HG03175 (cell line): ENCODE data around the gene TYW1B.
"Not testable (repeated sequence)": the region's sequence is repeated elsewhere in the genome, so short reads cannot be mapped to it uniquely, and the experiment has no call there.

Source experiments
- ATAC-seq: cut with Tn5 transposase; IDR thresholded peaks from one replicate; pipeline ENCODE4 v1.9.1; 2021; ENCODE audit warnings: mild to moderate bottlenecking, moderate library complexity; ENCODE audit not compliant: unreplicated experiment

The TYW1B gene

GRCh38 chr7:72816370-72817157 is 11.4 kb downstream of the TYW1B start:
- not testable (repeated sequence) for ATAC-seq

GRCh38 chr7:72810437-72810836 is 17.6 kb downstream of the TYW1B start:
- ATAC-seq, result not testable (repeated sequence)

DNA sequence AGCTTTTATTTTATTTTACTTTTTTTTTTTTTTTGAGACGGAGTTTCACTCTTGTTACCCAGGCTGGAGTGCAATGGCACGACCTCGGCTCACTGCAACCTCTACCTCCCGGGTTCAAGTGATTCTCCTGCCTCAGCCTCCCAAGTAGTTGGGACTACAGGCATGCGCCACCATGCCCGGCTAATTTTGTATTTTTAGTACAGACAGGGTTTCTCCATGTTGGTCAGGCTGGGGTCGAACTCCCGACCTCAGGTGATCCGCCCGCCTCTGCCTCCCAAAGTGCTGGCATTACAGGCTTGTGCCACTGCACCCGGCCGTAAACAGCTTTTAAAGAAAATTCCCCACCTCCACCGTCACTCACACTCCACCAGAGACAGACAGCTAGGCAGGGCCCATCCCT is 19.5 kb downstream of the TYW1B start:
- not testable (repeated sequence) for ATAC-seq

DNA sequence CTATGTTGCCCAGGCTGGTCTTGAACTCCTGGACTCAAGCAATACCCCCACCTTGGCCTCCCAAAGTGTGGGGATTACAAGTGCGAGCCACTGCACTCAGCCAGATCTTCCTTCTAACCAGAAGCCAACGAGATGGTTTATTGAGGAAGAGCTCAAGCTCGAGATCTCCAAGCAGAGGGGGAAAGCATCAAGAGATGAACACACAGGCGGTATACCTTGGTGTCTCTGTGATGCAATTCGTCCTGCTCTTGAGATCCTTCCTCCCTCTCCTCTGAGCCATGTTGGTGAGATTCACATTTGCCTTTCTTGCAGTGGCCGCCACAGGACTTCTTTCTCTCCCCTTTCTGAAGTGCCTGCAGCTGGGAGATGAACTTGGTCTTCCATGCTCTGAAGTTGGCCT is 21.1 kb downstream of the TYW1B start:
- ATAC-seq, result not testable (repeated sequence)

DNA sequence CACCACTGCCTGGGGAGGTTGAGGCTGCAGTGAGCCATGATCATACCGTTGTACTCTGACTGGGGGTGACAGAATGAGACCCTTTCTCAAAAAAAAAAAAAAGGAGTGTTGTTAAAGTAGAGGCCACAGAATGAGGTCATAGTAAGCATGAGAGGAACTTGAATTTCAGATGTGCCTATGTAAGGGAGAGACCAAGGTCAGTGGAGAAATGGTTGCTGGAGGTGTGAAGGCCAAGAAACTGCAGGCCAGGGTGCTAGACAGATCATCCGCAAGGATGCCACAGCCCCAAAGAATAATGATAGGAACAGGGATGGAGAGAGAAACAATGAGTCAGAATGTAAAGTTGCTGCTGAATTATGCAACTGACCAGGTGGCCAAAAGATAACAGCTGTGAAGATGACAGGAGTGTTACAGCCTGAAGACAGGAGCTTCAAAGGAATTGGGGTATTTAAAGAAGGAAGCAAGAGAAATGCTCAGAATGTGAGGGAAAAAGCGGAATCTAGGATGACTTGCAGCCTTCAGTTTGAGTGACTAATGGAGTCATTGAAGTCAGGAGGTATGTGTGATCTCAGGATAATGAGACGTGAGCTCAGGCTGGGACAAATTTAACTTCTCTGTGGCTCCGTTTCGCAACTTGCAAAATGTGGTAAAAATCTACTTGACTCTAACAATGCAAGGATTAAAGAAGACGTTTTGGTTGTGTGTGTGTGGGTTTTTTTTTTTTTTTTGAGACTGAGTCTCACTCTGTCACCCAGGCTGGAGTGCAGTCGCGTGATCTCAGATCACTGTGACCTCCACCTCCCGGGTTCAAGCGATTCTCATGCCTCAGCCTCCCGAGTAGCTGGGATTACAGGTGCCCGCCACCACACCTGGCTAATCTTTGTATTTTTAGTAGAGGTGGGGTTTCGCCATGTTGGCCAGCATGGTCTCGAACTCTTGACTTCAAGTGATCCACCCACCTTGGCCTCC is 22.2 kb downstream of the TYW1B start:
- no peak for ATAC-seq

- ATAC-seq, result not testable (repeated sequence)
These were observed 24.2 kb downstream of the TYW1B start for GRCh38 chr7:72803778-72804177.

DNA sequence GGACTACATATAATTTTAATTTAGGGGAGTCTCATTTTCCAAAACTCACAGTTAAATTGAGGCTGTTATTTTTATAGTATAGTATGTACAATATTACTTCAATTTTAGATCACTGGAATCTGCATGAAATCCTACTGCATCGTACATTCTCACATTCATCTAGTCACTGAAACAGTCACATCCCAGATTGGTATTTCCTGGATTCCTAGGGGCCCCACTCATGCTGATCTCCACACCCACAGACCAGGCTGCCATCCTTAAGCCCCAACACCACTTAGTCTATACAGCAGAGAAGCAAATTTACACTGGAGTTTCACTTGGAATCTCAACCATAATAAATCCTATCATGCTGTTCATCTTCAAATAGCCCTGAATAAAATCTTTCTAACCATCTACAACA is 26.4 kb downstream of the TYW1B start:
- not testable (repeated sequence) for ATAC-seq

GRCh38 chr7:72795401-72795800 is 32.6 kb downstream of the TYW1B start:
- ATAC-seq, result not testable (repeated sequence)

DNA sequence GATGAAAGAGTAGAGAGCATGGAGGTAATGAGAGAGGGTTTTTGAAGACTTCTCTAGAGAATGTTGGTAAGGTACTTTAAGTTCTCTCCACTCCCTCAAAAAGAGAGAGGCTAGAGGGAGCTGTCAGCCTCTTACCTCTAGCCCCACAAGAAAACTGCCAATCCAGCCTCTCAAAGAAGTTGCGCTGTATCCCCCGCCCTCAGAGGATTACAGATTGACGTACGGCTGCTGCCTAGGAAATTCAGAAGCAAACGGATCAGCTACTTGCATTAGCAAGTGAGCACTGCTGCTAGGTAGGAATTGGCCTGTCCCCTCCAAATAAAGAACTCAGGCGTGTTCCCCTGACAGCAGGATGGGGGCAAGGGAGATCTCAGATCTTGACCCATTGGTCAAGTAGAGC is 34.2 kb downstream of the TYW1B start:
- ATAC-seq, result no peak

DNA sequence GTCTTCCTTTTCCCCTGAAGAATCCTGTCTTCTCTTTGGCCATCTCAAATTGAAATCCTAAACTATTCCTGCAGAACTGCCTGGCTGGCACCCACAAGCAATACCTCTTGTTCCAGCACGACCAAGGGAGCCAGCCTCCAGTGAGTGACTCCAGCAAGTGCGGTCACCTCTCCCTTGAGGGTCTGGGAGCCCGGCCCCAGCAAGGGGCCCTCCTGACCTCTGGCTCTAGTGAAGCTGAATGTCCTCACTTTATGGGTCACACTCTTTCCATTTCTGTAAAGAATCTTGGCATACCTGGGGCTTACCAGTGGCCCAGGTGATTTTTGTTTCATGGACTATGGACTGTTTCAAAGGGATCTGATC is 37.3 kb downstream of the TYW1B start:
- not testable (repeated sequence) for ATAC-seq

- not testable (repeated sequence) for ATAC-seq
These were observed 37.8 kb downstream of the TYW1B start for GRCh38 chr7:72790048-72790697.

- ATAC-seq, result no peak
These were observed 42.6 kb downstream of the TYW1B start for GRCh38 chr7:72785166-72785955.

DNA sequence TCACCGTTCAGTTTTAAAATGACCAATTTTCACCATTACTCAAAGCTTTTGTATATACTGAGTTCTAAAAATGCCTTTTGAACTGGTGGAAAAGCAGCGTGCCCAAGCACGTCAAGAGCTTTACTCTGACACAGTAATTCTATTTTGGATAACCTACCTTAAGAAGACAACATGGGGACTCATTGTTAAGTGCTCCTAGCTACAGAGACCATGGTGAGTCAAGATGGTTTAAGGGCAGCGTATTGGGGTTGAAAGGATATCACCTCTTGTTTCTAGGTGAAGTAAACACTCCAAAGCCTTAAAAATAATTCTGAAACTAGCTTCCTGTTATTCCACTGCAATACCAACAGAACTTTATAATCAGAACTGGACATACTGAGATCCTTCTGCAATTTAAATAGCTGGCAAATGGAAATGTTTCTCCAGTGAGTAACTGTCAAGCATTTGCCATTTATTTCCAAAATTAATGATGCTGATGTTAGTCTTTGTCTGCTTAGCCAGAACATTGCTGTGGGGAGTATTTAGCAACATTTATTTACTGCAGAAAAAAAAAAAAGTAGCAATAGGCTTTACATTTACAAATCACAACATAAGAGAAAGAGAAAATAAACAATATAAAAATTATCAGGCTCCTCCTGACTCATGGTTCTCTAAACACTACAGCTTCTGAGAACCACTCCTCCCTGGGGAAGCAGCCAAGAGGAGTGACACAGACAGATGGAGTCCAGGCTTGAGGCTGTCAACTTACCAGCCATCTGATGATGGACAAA is 44.2 kb downstream of the TYW1B start:
- not testable (repeated sequence) for ATAC-seq

DNA sequence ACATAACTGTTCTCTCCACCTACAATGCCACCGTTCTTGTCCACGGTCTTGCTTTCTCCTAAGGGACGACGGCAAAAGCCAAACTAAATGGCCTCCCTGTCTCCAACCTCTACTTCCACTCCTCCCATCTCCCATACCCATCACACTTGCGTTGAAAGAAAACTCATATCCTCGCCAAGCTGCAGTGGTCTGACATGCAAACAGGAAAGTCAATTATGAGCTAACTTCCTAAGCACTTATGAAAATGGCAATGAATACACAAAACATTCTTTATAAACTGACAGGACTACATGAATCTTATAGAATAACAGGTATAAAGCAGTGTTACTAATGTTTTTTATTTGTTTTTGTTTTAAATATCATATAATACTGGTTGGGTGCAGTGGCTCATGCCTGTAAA is 46.4 kb downstream of the TYW1B start:
- ATAC-seq, result no peak

- no peak for ATAC-seq
These were observed 46.8 kb downstream of the TYW1B start for GRCh38 chr7:72781161-72781560.

GRCh38 chr7:72780289-72780894 is 47.6 kb downstream of the TYW1B start:
- not testable (repeated sequence) for ATAC-seq

DNA sequence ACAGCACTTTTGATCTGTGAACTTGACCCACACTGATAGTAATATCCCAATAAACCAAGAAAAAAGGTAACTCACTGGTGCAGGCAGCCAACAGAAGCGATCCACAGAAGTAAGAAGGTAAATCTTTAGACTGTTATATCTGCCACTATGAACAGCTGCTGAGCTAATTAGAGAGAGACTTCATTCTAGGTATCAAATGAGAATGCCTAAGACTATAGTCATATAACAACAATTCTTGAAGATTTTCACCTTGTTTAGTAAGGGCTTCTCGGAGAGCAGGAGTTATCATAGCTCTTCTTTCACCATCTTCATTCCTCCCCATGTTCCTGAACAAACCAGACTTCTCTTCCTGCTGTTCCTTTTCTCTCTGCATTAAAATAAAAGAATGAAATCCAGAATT is 50.8 kb downstream of the TYW1B start:
- not testable (repeated sequence) for ATAC-seq

- ATAC-seq, result not testable (repeated sequence)
These were observed 55.4 kb downstream of the TYW1B start for GRCh38 chr7:72772627-72773026.

DNA sequence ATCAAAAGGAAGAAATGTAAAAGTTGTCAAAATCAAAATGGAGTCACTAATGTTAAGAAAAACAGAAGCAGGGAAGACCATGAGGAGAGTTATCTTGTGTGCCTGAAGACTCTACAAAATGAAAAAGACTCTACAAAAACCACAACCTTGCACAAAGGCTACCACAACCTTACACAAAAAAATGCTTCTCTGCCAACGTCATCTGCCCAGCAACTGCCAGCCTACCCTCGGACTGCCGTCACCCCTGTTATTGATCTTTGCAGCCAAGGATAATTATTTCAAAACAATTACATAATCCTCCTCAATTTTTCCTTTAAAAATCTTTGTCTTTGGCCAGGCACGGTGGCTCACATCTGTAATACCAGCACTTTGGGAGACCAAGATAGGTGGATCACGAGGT is 61.0 kb downstream of the TYW1B start:
- not testable (repeated sequence) for ATAC-seq
